Neural cell (in vitro differentiated cells): ENCODE measurements around the gene MANBA. TPM values are rescaled to one million over a fixed set of nuclear protein-coding genes. Genes with fewer than 3 reads are reported as not detected.

Source experiments
- H2AFZ ChIP-seq: fragments of 200-600, 300-800 bp; sonication (generic), shearing (Covaris generic); 2 replicates; pipeline ENCODE4 v1.6.0; 2014; ENCODE audit warnings: low read depth, mild to moderate bottlenecking, antibody characterized with exemption, low read length, moderate library complexity
- H3F3A ChIP-seq: fragments of 200-600 bp; shearing (Covaris generic); 2 replicates; pipeline ENCODE4 v1.6.1; 2016; ENCODE audit warnings: mild to moderate bottlenecking, moderate library complexity, mixed read lengths, antibody characterized with exemption, low read length; ENCODE audit not compliant: insufficient read depth, poor library complexity, severe bottlenecking
- H3K27ac ChIP-seq: fragments of 200-600, 300-800 bp; sonication (generic), shearing (Covaris generic); 2 replicates; pipeline ENCODE4 v1.5.1; 2014; ENCODE audit warnings: mild to moderate bottlenecking, low read length, moderate library complexity
- H3K27me3 ChIP-seq: fragments of 300-800, 200-600 bp; sonication (generic), shearing (Covaris generic); 2 replicates; pipeline ENCODE4 v1.6.0; 2014; ENCODE audit warnings: mild to moderate bottlenecking, low read depth, low read length, moderate library complexity; ENCODE audit not compliant: insufficient read depth
- H3K36me3 ChIP-seq: fragments of 300-800, 200-600 bp; sonication (generic), shearing (Covaris generic); 2 replicates; pipeline ENCODE4 v1.5.1; 2014; ENCODE audit warnings: mild to moderate bottlenecking, antibody characterized with exemption, low read length, moderate library complexity; ENCODE audit not compliant: insufficient read depth
- H3K4me2 ChIP-seq: fragments of 300-800, 200-600 bp; sonication (generic), shearing (Covaris generic); 2 replicates; pipeline ENCODE4 v1.6.0; 2014; ENCODE audit warnings: mild to moderate bottlenecking, low read length
- H3K4me3 ChIP-seq: fragments of 300-800, 200-600 bp; sonication (generic), shearing (Covaris generic); 2 replicates; pipeline ENCODE4 v1.5.1; 2014; ENCODE audit warnings: mild to moderate bottlenecking, low read length, moderate library complexity
- H3K79me2 ChIP-seq: fragments of 200-600 bp; shearing (Covaris generic); replicated peaks from 2 replicates; pipeline ENCODE4 v1.6.0; 2014; ENCODE audit warnings: mild to moderate bottlenecking, low read length, moderate library complexity; ENCODE audit not compliant: insufficient read depth
- H3K9ac ChIP-seq: fragments of 300-800, 200-600 bp; sonication (generic), shearing (Covaris generic); 2 replicates; pipeline ENCODE4 v1.6.1; 2016; ENCODE audit warnings: mild to moderate bottlenecking, low read length, mixed read lengths
- H3K9me2 ChIP-seq: fragments of 200-600 bp; shearing (Covaris generic); 2 replicates; pipeline ENCODE4 v1.6.1; 2016; ENCODE audit warnings: mild to moderate bottlenecking, low read length, mixed read lengths; ENCODE audit not compliant: insufficient read depth
- H3K9me3 ChIP-seq: fragments of 200-600, 300-800 bp; sonication (generic), shearing (Covaris generic); 2 replicates; pipeline ENCODE4 v1.6.1; 2016; ENCODE audit warnings: mild to moderate bottlenecking, mixed run types, low read length, moderate library complexity, mixed read lengths
- H4K20me1 ChIP-seq: fragments of 200-600 bp; shearing (Covaris generic); 2 replicates; pipeline ENCODE4 v1.6.1; 2016; ENCODE audit warnings: mild to moderate bottlenecking, mixed run types; ENCODE audit not compliant: insufficient read depth
- EP300 ChIP-seq: fragments of 450-650 bp; conservative IDR thresholded peaks from 2 replicates; pipeline ENCODE4 v1.6.1; 2014; ENCODE audit warnings: antibody characterized with exemption, mild to moderate bottlenecking, moderate library complexity; ENCODE audit not compliant: poor library complexity, severe bottlenecking
- EZH2 ChIP-seq: fragments of 200-600, 300-800 bp; shearing (Covaris generic), sonication (generic); IDR thresholded peaks from 2 replicates; pipeline ENCODE4 v1.6.1; 2014; ENCODE audit warnings: antibody characterized with exemption, low read length, borderline replicate concordance, mild to moderate bottlenecking; ENCODE audit not compliant: insufficient read depth, poor library complexity, severe bottlenecking
- MXI1 ChIP-seq: fragments of 450-650 bp; conservative IDR thresholded peaks from 2 replicates; pipeline ENCODE4 v1.6.1; 2014; ENCODE audit warnings: antibody characterized with exemption, mild to moderate bottlenecking; ENCODE audit not compliant: poor library complexity, severe bottlenecking
- POLR2AphosphoS5 ChIP-seq: IDR thresholded peaks from 2 replicates; pipeline ENCODE4 v1.6.1; 2012
- RAD21 ChIP-seq: fragments of 450-650 bp; conservative IDR thresholded peaks from 2 replicates; pipeline ENCODE4 v1.6.1; 2014; ENCODE audit warnings: antibody characterized with exemption, mild to moderate bottlenecking, moderate library complexity
- REST ChIP-seq: IDR thresholded peaks from 2 replicates; pipeline ENCODE4 v1.6.1; 2012; ENCODE audit warnings: borderline replicate concordance
- SMC3 ChIP-seq: fragments of 450-650 bp; conservative IDR thresholded peaks from 2 replicates; pipeline ENCODE4 v1.6.1; 2014; ENCODE audit warnings: antibody characterized with exemption, mild to moderate bottlenecking, moderate library complexity; ENCODE audit not compliant: poor library complexity
- TAF1 ChIP-seq: IDR thresholded peaks from 2 replicates; pipeline ENCODE4 v1.6.1; 2012; ENCODE audit warnings: low read depth
- polyA plus RNA-seq: library from polyadenylated mRNA; depleted of rRNA; stranded (reverse); fragments of >200 nt; gene quantifications from 2 replicates; pipeline ENCODE4 v1.2.3, GENCODE V29; 2014
- TF ChIP-seq, protein P1 (sequence below): fragments of 450-650 bp; IDR thresholded peaks from 2 replicates; pipeline ENCODE4 v1.5.1; 2014; ENCODE audit warnings: antibody characterized with exemption, mild to moderate bottlenecking, moderate library complexity; ENCODE audit not compliant: poor library complexity, severe bottlenecking

The MANBA gene
- polyA plus RNA-seq, 1 donor from 2014 or later: 43.8 TPM

DNA sequence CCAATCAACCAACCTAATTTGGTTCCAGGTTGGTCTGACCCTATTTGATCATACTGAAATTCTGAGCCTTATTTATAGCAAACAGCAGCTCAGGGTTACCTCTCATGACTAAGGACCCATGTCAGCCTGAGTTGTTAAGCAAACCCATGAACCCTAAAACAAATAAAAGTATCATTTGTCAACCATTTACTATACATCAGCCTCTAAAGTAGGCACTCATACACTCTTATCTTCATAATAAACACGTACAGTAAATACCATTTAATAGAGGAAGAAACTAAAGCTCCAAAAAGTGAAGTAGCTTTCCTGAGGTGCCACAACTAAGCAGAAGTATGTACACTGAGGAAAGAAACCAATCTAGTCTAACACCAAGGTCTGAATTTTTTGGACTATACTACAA lies 25.2 kb downstream of the MANBA start:
- Histone ChIP-seq H3K9ac (no peak overlapping the region), H3K4me2 (no peak overlapping the region), H3K27me3 (no peaks in the 10 kb centered on the region), H2AFZ (no peak overlapping the region), H3K9me3 (no peaks in the 10 kb centered on the region), H3K79me2 (peaks cover 5% of the 10 kb centered on the region), H3K36me3 (no peaks in the 10 kb centered on the region), H4K20me1 (no peaks in the 10 kb centered on the region), H3K27ac (no peak overlapping the region), H3K9me2 (no peaks in the 10 kb centered on the region), H3K4me3 (no peak overlapping the region), H3F3A (no peaks in the 10 kb centered on the region)
- TF ChIP-seq POLR2AphosphoS5: no peak
- no peak for TF ChIP-seq SMC3
- TF ChIP-seq RAD21: no peak
- no peak for TF ChIP-seq EZH2
- no peak for TF ChIP-seq MXI1
- no peak for TF ChIP-seq REST
- TF ChIP-seq TAF1: no peak
- TF ChIP-seq EP300: no peak
- TF ChIP-seq, protein P1, sequence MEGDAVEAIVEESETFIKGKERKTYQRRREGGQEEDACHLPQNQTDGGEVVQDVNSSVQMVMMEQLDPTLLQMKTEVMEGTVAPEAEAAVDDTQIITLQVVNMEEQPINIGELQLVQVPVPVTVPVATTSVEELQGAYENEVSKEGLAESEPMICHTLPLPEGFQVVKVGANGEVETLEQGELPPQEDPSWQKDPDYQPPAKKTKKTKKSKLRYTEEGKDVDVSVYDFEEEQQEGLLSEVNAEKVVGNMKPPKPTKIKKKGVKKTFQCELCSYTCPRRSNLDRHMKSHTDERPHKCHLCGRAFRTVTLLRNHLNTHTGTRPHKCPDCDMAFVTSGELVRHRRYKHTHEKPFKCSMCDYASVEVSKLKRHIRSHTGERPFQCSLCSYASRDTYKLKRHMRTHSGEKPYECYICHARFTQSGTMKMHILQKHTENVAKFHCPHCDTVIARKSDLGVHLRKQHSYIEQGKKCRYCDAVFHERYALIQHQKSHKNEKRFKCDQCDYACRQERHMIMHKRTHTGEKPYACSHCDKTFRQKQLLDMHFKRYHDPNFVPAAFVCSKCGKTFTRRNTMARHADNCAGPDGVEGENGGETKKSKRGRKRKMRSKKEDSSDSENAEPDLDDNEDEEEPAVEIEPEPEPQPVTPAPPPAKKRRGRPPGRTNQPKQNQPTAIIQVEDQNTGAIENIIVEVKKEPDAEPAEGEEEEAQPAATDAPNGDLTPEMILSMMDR: no peak

GRCh38 chr4:102734591-102735385 lies 26.0 kb downstream of the MANBA start:
- H3K9me3 ChIP-seq: no peaks in the 10 kb centered on the region
- H3F3A ChIP-seq: no peaks in the 10 kb centered on the region
- no peak overlapping the region for H3K9ac ChIP-seq
- no peak overlapping the region for H3K4me3 ChIP-seq
- H3K9me2 ChIP-seq: no peaks in the 10 kb centered on the region
- peaks cover 5% of the 10 kb centered on the region for H3K79me2 ChIP-seq
- no peak overlapping the region for H3K27ac ChIP-seq
- no peak overlapping the region for H2AFZ ChIP-seq
- H3K4me2 ChIP-seq: no peak overlapping the region
- H3K27me3 ChIP-seq: no peaks in the 10 kb centered on the region
- TF ChIP-seq REST (no peak), EP300 (no peak), SMC3 (no peak), EZH2 (no peak), POLR2AphosphoS5 (no peak), TAF1 (no peak), MXI1 (no peak), RAD21 (no peak)
- TF ChIP-seq, protein P1: no peak
- no peaks in the 10 kb centered on the region for H4K20me1 ChIP-seq
- H3K36me3 ChIP-seq: no peaks in the 10 kb centered on the region
